GM21825 (cell line): ENCODE results near the gene SLC18A2.
"Not testable (repeated sequence)": the region's sequence is repeated elsewhere in the genome, so short reads cannot be mapped to it uniquely, and the experiment has no call there.

Source experiments
- ATAC-seq: cut with Tn5 transposase; IDR thresholded peaks from one replicate; pipeline ENCODE4 v1.9.1; 2021; ENCODE audit warnings: mild to moderate bottlenecking, moderate library complexity; ENCODE audit not compliant: unreplicated experiment

The SLC18A2 gene

GRCh38 chr10:117262291-117262902 lies 21.5 kb downstream of the SLC18A2 start:
- no peak for ATAC-seq

GRCh38 chr10:117262903-117263293 lies 22.0 kb downstream of the SLC18A2 start:
- ATAC-seq: no peak

GRCh38 chr10:117264782-117265181 lies 23.9 kb downstream of the SLC18A2 start:
- no peak for ATAC-seq

- no peak for ATAC-seq
Measured at GRCh38 chr10:117266400-117266799, 25.5 kb downstream of the SLC18A2 start.

GRCh38 chr10:117266812-117267211 lies 25.9 kb downstream of the SLC18A2 start:
- no peak for ATAC-seq

GRCh38 chr10:117268258-117268657 lies 27.3 kb downstream of the SLC18A2 start:
- no peak for ATAC-seq

GRCh38 chr10:117268907-117269306 lies 28.0 kb downstream of the SLC18A2 start:
- no peak for ATAC-seq

GRCh38 chr10:117271427-117271826 lies 30.5 kb downstream of the SLC18A2 start:
- no peak for ATAC-seq

- ATAC-seq: no peak
Measured at GRCh38 chr10:117272195-117273076, 31.5 kb downstream of the SLC18A2 start.

GRCh38 chr10:117273980-117274379 lies 33.1 kb downstream of the SLC18A2 start:
- no peak for ATAC-seq

GRCh38 chr10:117274509-117274908 lies 33.6 kb downstream of the SLC18A2 start:
- no peak for ATAC-seq

- ATAC-seq: no peak
Measured at GRCh38 chr10:117275121-117275520, 34.2 kb downstream of the SLC18A2 start.

GRCh38 chr10:117277675-117278074 lies 36.8 kb downstream of the SLC18A2 start:
- no peak for ATAC-seq

GRCh38 chr10:117284716-117285494 lies 44.0 kb downstream of the SLC18A2 start:
- ATAC-seq: no peak

- not testable (repeated sequence) for ATAC-seq
Measured at GRCh38 chr10:117290872-117291271, 50.0 kb downstream of the SLC18A2 start.

GRCh38 chr10:117294039-117294645 lies 53.2 kb downstream of the SLC18A2 start:
- ATAC-seq: no peak

GRCh38 chr10:117294735-117295134 lies 53.8 kb downstream of the SLC18A2 start:
- no peak for ATAC-seq

- no peak for ATAC-seq
Measured at GRCh38 chr10:117298219-117298618, 57.3 kb downstream of the SLC18A2 start.

- ATAC-seq: no peak
Measured at GRCh38 chr10:117299435-117299834, 58.5 kb downstream of the SLC18A2 start.

- no peak for ATAC-seq
Measured at GRCh38 chr10:117300671-117301070, 59.8 kb downstream of the SLC18A2 start.

GRCh38 chr10:117303451-117303850 lies 62.5 kb downstream of the SLC18A2 start:
- ATAC-seq: not testable (repeated sequence)
